H1 (cell line): Measurements from ENCODE around the gene SMAP1. TPM values are rescaled to one million over a fixed set of nuclear protein-coding genes. Genes with fewer than 3 reads are reported as not detected.
A peak's percentile ranks its signal among the peaks of the same experiment; 100 is the strongest.

Source experiments
- CTCF ChIA-PET: fragments of 300-600 bp; sonication (Branson Sonifier 250); formaldehyde crosslinking; loops from one replicate; lab custom pipeline; 2021; ENCODE audit not compliant: partially characterized antibody; lab: Charles Lee
- POLR2A ChIA-PET: fragments of 300-600 bp; sonication (Branson Sonifier 250); formaldehyde crosslinking; loops from one replicate; lab custom pipeline; 2021; ENCODE audit warnings: inconsistent platforms; ENCODE audit not compliant: partially characterized antibody; lab: Charles Lee
- DNase-seq, 2 experiments: peaks; one replicate each; pipeline versions ENCODE4 v3.0.0 to v3.0.0-alpha.2; 2010 to 2022; ENCODE audit warnings: low spot score in 2 of 2, low read depth in 1 of 2, mixed read lengths in 1 of 2
- FAIRE-seq: peaks from 2 replicates; lab custom pipeline; 2011; peaks lifted over from hg19 to GRCh38; lab: Jason Lieb, UNC
- H2AFZ ChIP-seq: 2 replicates; pipeline ENCODE4 v1.8.1; 2012; ENCODE audit warnings: low read length, inconsistent platforms
- H2AK5ac ChIP-seq: 2 replicates; pipeline ENCODE4 v1.6.1; 2013; ENCODE audit warnings: low read depth, low read length
- H2BK120ac ChIP-seq: replicated peaks from 2 replicates; pipeline ENCODE3; 2013; ENCODE audit warnings: low read depth, low read length, inconsistent platforms
- H2BK12ac ChIP-seq: 2 replicates; pipeline ENCODE4 v1.6.1; 2013; ENCODE audit warnings: low read depth, low read length
- H2BK15ac ChIP-seq: 2 replicates; pipeline ENCODE4 v1.6.1; 2013; ENCODE audit warnings: low read length
- H2BK20ac ChIP-seq: 2 replicates; pipeline ENCODE4 v1.6.1; 2013; ENCODE audit warnings: low read length
- H2BK5ac ChIP-seq: 2 replicates; pipeline ENCODE4 v1.6.1; 2013; ENCODE audit warnings: low read depth, low read length
- H3K14ac ChIP-seq: 2 replicates; pipeline ENCODE4 v1.6.1; 2013; ENCODE audit warnings: inconsistent platforms; ENCODE audit not compliant: insufficient read length
- H3K18ac ChIP-seq: 2 replicates; pipeline ENCODE4 v1.6.1; 2013; ENCODE audit warnings: low read length; ENCODE audit errors: extremely low read depth
- H3K23ac ChIP-seq: 2 replicates; pipeline ENCODE4 v1.6.1; 2013; ENCODE audit warnings: inconsistent platforms; ENCODE audit not compliant: insufficient read length
- H3K23me2 ChIP-seq: 2 replicates; pipeline ENCODE4 v1.6.1; 2013; ENCODE audit warnings: low read depth, low read length
- H3K27ac ChIP-seq: 2 replicates; pipeline ENCODE4 v1.6.1; 2011; ENCODE audit warnings: low read depth, low read length, inconsistent platforms
- H3K27me3 ChIP-seq, 4 experiments: replicated peaks in 1 of 4; 1 replicate in 1 of 4; 2 replicates in 3 of 4; pipeline versions ENCODE4 v1.6.1 to v1.8.1; 2011 to 2013; ENCODE audit warnings: low read length in 3 of 4, mild to moderate bottlenecking in 3 of 4, inconsistent platforms in 2 of 4, mixed read lengths in 2 of 4, moderate library complexity in 1 of 4; ENCODE audit not compliant: control insufficient read depth in 3 of 4, insufficient read depth in 3 of 4; ENCODE audit errors: extremely low read depth in 1 of 4
- H3K36me3 ChIP-seq, 4 experiments: 2 replicates each; pipeline versions ENCODE4 v1.6.1 to v1.8.1; 2011 to 2013; ENCODE audit warnings: mild to moderate bottlenecking in 4 of 4, low read length in 3 of 4, moderate library complexity in 2 of 4, control low read depth in 1 of 4, inconsistent platforms in 1 of 4; ENCODE audit not compliant: insufficient read depth in 4 of 4, control insufficient read depth in 2 of 4
- H3K4ac ChIP-seq: replicated peaks from 2 replicates; pipeline ENCODE3; 2013; ENCODE audit warnings: low read length, low read depth, mixed read lengths, inconsistent platforms; ENCODE audit not compliant: insufficient read length
- H3K4me1 ChIP-seq, 4 experiments: replicated peaks in 1 of 4; 1 replicate in 1 of 4; 2 replicates in 3 of 4; pipeline versions ENCODE4 v1.6.1 to v1.8.1; 2011 to 2013; ENCODE audit warnings: low read length in 3 of 4, inconsistent platforms in 2 of 4, mixed read lengths in 1 of 4; ENCODE audit not compliant: insufficient read depth in 4 of 4, control insufficient read depth in 3 of 4
- H3K4me2 ChIP-seq, 2 experiments: 2 replicates each; pipeline versions ENCODE4 v1.6.1 to v1.8.1; 2011 to 2013; ENCODE audit warnings: low read depth in 2 of 2, low read length in 2 of 2, control low read depth in 1 of 2, inconsistent platforms in 1 of 2, mild to moderate bottlenecking in 1 of 2; ENCODE audit not compliant: insufficient read depth in 1 of 2
- H3K4me3 ChIP-seq, 4 experiments: fragments of 200-600, 300-600 bp in 1 of 4; sonication (generic), shearing (Covaris generic), sonication (Bioruptor Twin) in 1 of 4; 2 replicates each; pipeline versions ENCODE4 v1.5.1 to v1.8.1; 2011 to 2016; ENCODE audit warnings: low read length in 4 of 4, low read depth in 3 of 4, control low read depth in 2 of 4, inconsistent platforms in 2 of 4, mild to moderate bottlenecking in 2 of 4, mixed read lengths in 1 of 4, moderate library complexity in 1 of 4; ENCODE audit not compliant: insufficient read depth in 2 of 4; ENCODE audit errors: extremely low read depth in 1 of 4
- H3K56ac ChIP-seq: replicated peaks from 2 replicates; pipeline ENCODE3; 2013; ENCODE audit warnings: low read depth, mild to moderate bottlenecking, mixed read lengths, low read length, inconsistent platforms; ENCODE audit not compliant: insufficient read length
- H3K79me1 ChIP-seq: 2 replicates; pipeline ENCODE4 v1.6.1; 2013; ENCODE audit warnings: low read depth, low read length, control low read depth
- H3K79me2 ChIP-seq, 2 experiments: 2 replicates each; pipeline versions ENCODE4 v1.6.1 to v1.8.1; 2012 to 2013; ENCODE audit warnings: low read length in 2 of 2, mild to moderate bottlenecking in 2 of 2, inconsistent platforms in 1 of 2; ENCODE audit not compliant: insufficient read depth in 2 of 2, control insufficient read depth in 1 of 2
- H3K9ac ChIP-seq, 4 experiments: replicated peaks in 1 of 4; 1 replicate in 1 of 4; 2 replicates in 3 of 4; pipeline versions ENCODE4 v1.6.1 to v1.8.1; 2011 to 2013; ENCODE audit warnings: low read depth in 3 of 4, low read length in 3 of 4, control low read depth in 2 of 4, mild to moderate bottlenecking in 2 of 4, moderate library complexity in 2 of 4, inconsistent platforms in 1 of 4; ENCODE audit errors: extremely low read depth in 1 of 4
- H3K9me3 ChIP-seq, 2 experiments: 2 replicates each; pipeline versions ENCODE4 v1.6.1 to v1.8.1; 2012 to 2013; ENCODE audit warnings: mild to moderate bottlenecking in 2 of 2, moderate library complexity in 2 of 2, control low read depth in 1 of 2, inconsistent platforms in 1 of 2, low read depth in 1 of 2, low read length in 1 of 2, mixed read lengths in 1 of 2; ENCODE audit not compliant: insufficient read depth in 2 of 2
- H4K20me1 ChIP-seq, 2 experiments: replicated peaks in 1 of 2; 2 replicates each; pipeline versions ENCODE3 to v1.8.1; 2011 to 2013; ENCODE audit warnings: inconsistent platforms in 2 of 2, low read length in 2 of 2, mild to moderate bottlenecking in 1 of 2; ENCODE audit not compliant: insufficient read depth in 2 of 2, control insufficient read depth in 1 of 2
- H4K5ac ChIP-seq: 2 replicates; pipeline ENCODE4 v1.6.1; 2013; ENCODE audit warnings: low read length, low read depth, mixed read lengths, inconsistent platforms; ENCODE audit not compliant: insufficient read length
- H4K8ac ChIP-seq: 2 replicates; pipeline ENCODE4 v1.8.0; 2013; ENCODE audit warnings: mild to moderate bottlenecking, moderate library complexity, low read length, inconsistent platforms; ENCODE audit not compliant: insufficient read depth; ENCODE audit errors: extremely low read depth
- H4K91ac ChIP-seq: replicated peaks from 2 replicates; pipeline ENCODE3; 2013; ENCODE audit warnings: low read length, mixed read lengths, inconsistent platforms; ENCODE audit not compliant: insufficient read length
- ASH2L ChIP-seq: fragments of 200-600, 300-600 bp; sonication (generic); IDR thresholded peaks from one replicate; pipeline ENCODE4 v1.7.1; 2017; ENCODE audit warnings: low read length
- CBX5 ChIP-seq: fragments of 300-800, 300-1000 bp; sonication (generic); IDR thresholded peaks from 2 replicates; pipeline ENCODE4 v1.7.1; 2016; ENCODE audit warnings: antibody characterized with exemption, low read length, low read depth
- EZH2 ChIP-seq: fragments of 200-600 bp; sonication (generic); IDR thresholded peaks from 2 replicates; pipeline ENCODE4 v1.7.1; 2012; ENCODE audit warnings: low read depth, mild to moderate bottlenecking, moderate library complexity, low read length, inconsistent platforms; ENCODE audit not compliant: severe bottlenecking
- JUN ChIP-seq: IDR thresholded peaks from 2 replicates; pipeline ENCODE4 v1.6.1; 2011; ENCODE audit warnings: low read depth, mild to moderate bottlenecking, improper control_type of control experiment, low read length
- KDM4A ChIP-seq: IDR thresholded peaks from one replicate; pipeline ENCODE4 v1.7.1; 2012; ENCODE audit warnings: low read depth, mild to moderate bottlenecking, moderate library complexity, low read length, inconsistent platforms; ENCODE audit not compliant: severe bottlenecking
- RXRA ChIP-seq: IDR thresholded peaks from 2 replicates; pipeline ENCODE4 v1.6.1; 2011; ENCODE audit warnings: low read depth, mild to moderate bottlenecking, low read length, moderate library complexity; ENCODE audit not compliant: insufficient read depth
- SP2 ChIP-seq: IDR thresholded peaks from 2 replicates; pipeline ENCODE4 v1.6.1; 2012; ENCODE audit warnings: mild to moderate bottlenecking, low read length, inconsistent platforms
- SUZ12 ChIP-seq: fragments of 200-600 bp; sonication (generic); IDR thresholded peaks from 2 replicates; pipeline ENCODE4 v1.6.1; 2012; ENCODE audit warnings: mild to moderate bottlenecking, inconsistent platforms, low read length, moderate library complexity, mixed read lengths
- TAF1 ChIP-seq: IDR thresholded peaks from 2 replicates; pipeline ENCODE4 v1.6.1; 2011; ENCODE audit warnings: mild to moderate bottlenecking, low read depth, low read length
- TBP ChIP-seq: IDR thresholded peaks from 2 replicates; pipeline ENCODE4 v1.6.1; 2011; ENCODE audit warnings: low read depth, low read length, improper control_type of control experiment
- TCF12 ChIP-seq: IDR thresholded peaks from 2 replicates; pipeline ENCODE4 v1.6.1; 2011; ENCODE audit warnings: low read depth, mild to moderate bottlenecking, low read length
- TEAD4 ChIP-seq: IDR thresholded peaks from 2 replicates; pipeline ENCODE4 v1.6.1; 2012; ENCODE audit warnings: low read depth, low read length, inconsistent platforms, mixed read lengths
- WGBS, 2 experiments: shearing (Covaris generic) in 1 of 2; methylation state at CpG; one replicate each; pipeline versions ENCODE4 v1.1.6 to v1.1.7; 2013 to 2015; ENCODE audit warnings: low lambda C conversion rate in 2 of 2, mixed read lengths in 2 of 2, inconsistent platforms in 1 of 2, low coverage in 1 of 2, missing lambda C conversion rate in 1 of 2; ENCODE audit not compliant: insufficient replicate concordance in 2 of 2, insufficient coverage in 1 of 2, insufficient read length in 1 of 2; ENCODE audit errors: extremely low coverage in 1 of 2, missing lambda C conversion rate in 1 of 2; 5-methylcytosine and 5-hydroxymethylcytosine counted together
- polyA plus RNA-seq, 7 experiments: library from polyadenylated mRNA; depleted of rRNA in 3 of 7; stranded (reverse) in 5 of 7; unstranded in 2 of 7; fragments of >200 nt in 5 of 7; fragments of 200-250 nt in 2 of 7; gene quantifications; 1 replicate in 5 of 7; 2 replicates in 1 of 7; 4 replicates in 1 of 7; pipeline versions ENCODE4 v1.2.1 to v1.2.3, GENCODE V29; 2011 to 2013; ENCODE audit warnings: missing spikeins in 2 of 7, mixed read lengths in 2 of 7
- total RNA-seq: library from RNA; stranded (reverse); fragmentation: NEBNext Ultra II Directional; extraction: Animal tissue kit (Norgen Biotek cat#: 25700); gene quantifications from 2 replicates; pipeline ENCODE4 v1.2.1, GENCODE V29; 2021
- TF ChIP-seq, protein P1 (sequence below): IDR thresholded peaks from 2 replicates; pipeline ENCODE4 v1.6.1; 2012; ENCODE audit warnings: low read length, inconsistent platforms

The SMAP1 gene
- total and polyA plus RNA-seq, 2 of the 8 experiments (the other 6 are each of a cell fraction or from before 2014, with no cell fraction given) = 18.8 to 32.4 TPM

- H4K91ac ChIP-seq = no peak overlapping the region
- H4K8ac ChIP-seq = no peak overlapping the region
- no peak overlapping the region for H2BK20ac ChIP-seq
- no peak overlapping the region for H4K5ac ChIP-seq
- no peak overlapping the region for H3K18ac ChIP-seq
- no peak overlapping the region for H2BK5ac ChIP-seq
- H3K36me3 ChIP-seq = no peaks in the 10 kb centered on the region
- DNase-seq (no peak), FAIRE-seq (no peak)
- H3K79me1 ChIP-seq = no peaks in the 10 kb centered on the region
- 90% methylated on average over 6 of the region's 6 CpGs; no CpG with 5 or more reads in 1 of the 2 experiments for WGBS, 2 experiments
- no peak overlapping the region for H3K56ac ChIP-seq
- no peak overlapping the region for H3K14ac ChIP-seq
- peaks cover 0 to 29% of the 10 kb centered on the region in 2 experiments; a peak in 2 of 4 replicates for H3K79me2 ChIP-seq
- H2BK15ac ChIP-seq = no peak overlapping the region
- peaks cover 0 to 3% (median 2%) of the 10 kb centered on the region in 4 experiments; a peak in 3 of 7 replicates for H3K4me1 ChIP-seq
- no peak overlapping the region for H3K4ac ChIP-seq
- H3K9ac ChIP-seq = no peak overlapping the region
- no peak overlapping the region for H3K27ac ChIP-seq
- ChIA-PET CTCF (interaction anchor here (0.5 to 3.0 kb wide), 6 partner anchors 20 to 347 kb away, joined by 3 to 9 read pairs (median 4); no protein-coding TSS in a partner anchor), POLR2A (interaction anchor here (1.3 to 3.1 kb wide), 5 partner anchors 9 to 100 kb away, joined by 3 to 16 read pairs (median 5); partner anchors contain the start of gene SDHAF4)
- H2BK12ac ChIP-seq = no peak overlapping the region
- H3K23ac ChIP-seq = no peak overlapping the region
- no peaks in the 10 kb centered on the region for H3K27me3 ChIP-seq
- H3K23me2 ChIP-seq = peaks cover 4% of the 10 kb centered on the region
- H2BK120ac ChIP-seq = no peak overlapping the region
- 0 out of 2 replicates have a peak overlapping the region, but pooled peaks have one; percentile 97 for H2AFZ ChIP-seq
- H3K4me2 ChIP-seq = peak overlapping the region; percentile 71 to 79; a peak in 2 of 4 replicates
- no peak overlapping the region for H2AK5ac ChIP-seq
- no peaks in the 10 kb centered on the region for H3K9me3 ChIP-seq
- no peaks in the 10 kb centered on the region for H4K20me1 ChIP-seq
- no peak overlapping the region for H3K4me3 ChIP-seq
- no peak for TF ChIP-seq CBX5
- TF ChIP-seq JUN = no peak
- TF ChIP-seq TEAD4 = no peak
- no peak for TF ChIP-seq SP2
- no peak for TF ChIP-seq TCF12
- TF ChIP-seq EZH2 = no peak
- TF ChIP-seq, protein P1, sequence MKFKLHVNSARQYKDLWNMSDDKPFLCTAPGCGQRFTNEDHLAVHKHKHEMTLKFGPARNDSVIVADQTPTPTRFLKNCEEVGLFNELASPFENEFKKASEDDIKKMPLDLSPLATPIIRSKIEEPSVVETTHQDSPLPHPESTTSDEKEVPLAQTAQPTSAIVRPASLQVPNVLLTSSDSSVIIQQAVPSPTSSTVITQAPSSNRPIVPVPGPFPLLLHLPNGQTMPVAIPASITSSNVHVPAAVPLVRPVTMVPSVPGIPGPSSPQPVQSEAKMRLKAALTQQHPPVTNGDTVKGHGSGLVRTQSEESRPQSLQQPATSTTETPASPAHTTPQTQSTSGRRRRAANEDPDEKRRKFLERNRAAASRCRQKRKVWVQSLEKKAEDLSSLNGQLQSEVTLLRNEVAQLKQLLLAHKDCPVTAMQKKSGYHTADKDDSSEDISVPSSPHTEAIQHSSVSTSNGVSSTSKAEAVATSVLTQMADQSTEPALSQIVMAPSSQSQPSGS = no peak
- TF ChIP-seq ASH2L = no peak
- no peak for TF ChIP-seq RXRA
- TF ChIP-seq TAF1 = no peak
- TF ChIP-seq SUZ12 = no peak
- no peak for TF ChIP-seq KDM4A
- TF ChIP-seq TBP = no peak
These were observed 977 bp upstream of the SMAP1 start for GRCh38 chr6:70666706-70667105.
